ACC112 (cell line): Measurements from ENCODE around the gene MYO10.
"Not testable (repeated sequence)": the region's sequence is repeated elsewhere in the genome, so short reads cannot be mapped to it uniquely, and the experiment has no call there.

Experiments used
- H2AFZ ChIP-seq: fragments of 200-600 bp; sonication (generic); one replicate; pipeline ENCODE4 v1.6.0; 2017; ENCODE audit warnings: antibody characterized with exemption, low read length; ENCODE audit not compliant: unreplicated experiment
- H3K27ac ChIP-seq: fragments of 200-600 bp; sonication (generic); 2 replicates; pipeline ENCODE4 v1.5.1; 2014; ENCODE audit warnings: low read depth, mild to moderate bottlenecking, antibody characterized with exemption, low read length, moderate library complexity
- H3K27me3 ChIP-seq: fragments of 200-600 bp; sonication (generic); 2 replicates; pipeline ENCODE4 v1.6.1; 2014; ENCODE audit warnings: mild to moderate bottlenecking, antibody characterized with exemption, low read length, moderate library complexity, mixed read lengths; ENCODE audit not compliant: insufficient read depth
- H3K36me3 ChIP-seq: fragments of 200-600 bp; sonication (generic); 2 replicates; pipeline ENCODE4 v1.6.1; 2016; ENCODE audit warnings: mild to moderate bottlenecking, antibody characterized with exemption, low read length, moderate library complexity, mixed read lengths; ENCODE audit not compliant: insufficient read depth
- H3K4me1 ChIP-seq: fragments of 200-600 bp; sonication (generic); one replicate; pipeline ENCODE4 v1.6.1; 2016; ENCODE audit warnings: low read length, mixed read lengths; ENCODE audit not compliant: insufficient read depth, unreplicated experiment, control insufficient read depth
- H3K4me3 ChIP-seq: fragments of 200-600 bp; sonication (generic); 2 replicates; pipeline ENCODE4 v1.5.1; 2014; ENCODE audit warnings: mild to moderate bottlenecking, low read depth, low read length
- H3K79me2 ChIP-seq: fragments of 200-600 bp; sonication (generic); one replicate; pipeline ENCODE4 v1.6.0; 2016; ENCODE audit warnings: low read length; ENCODE audit not compliant: control insufficient read depth, unreplicated experiment, insufficient read depth

The MYO10 gene

DNA sequence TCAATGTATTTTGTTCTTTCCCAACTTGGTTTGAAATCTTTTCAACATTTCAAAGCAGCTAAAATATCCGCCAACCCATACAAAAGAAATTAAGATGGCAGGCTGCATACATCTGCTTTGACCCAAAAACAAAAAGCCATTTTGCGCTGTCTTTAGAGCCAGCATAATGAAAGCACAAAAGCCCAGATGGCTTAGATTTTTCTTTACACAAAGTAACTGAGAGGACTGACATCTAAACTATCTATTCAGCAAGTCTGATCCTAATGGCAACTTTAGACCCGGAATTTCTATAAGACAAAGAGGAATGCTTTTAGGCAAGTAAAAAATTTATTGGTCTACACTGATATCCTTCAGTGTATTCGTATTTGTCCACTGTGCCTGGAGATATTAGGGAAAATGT lies 86.3 kb downstream of the MYO10 start:
- Histone ChIP-seq H3K27ac (no peak overlapping the region), H3K4me1 (peaks cover 4% of the 10 kb centered on the region), H3K4me3 (no peak overlapping the region), H3K36me3 (no peaks in the 10 kb centered on the region), H3K27me3 (no peaks in the 10 kb centered on the region), H2AFZ (no peak overlapping the region), H3K79me2 (peaks cover 61% of the 10 kb centered on the region)

DNA sequence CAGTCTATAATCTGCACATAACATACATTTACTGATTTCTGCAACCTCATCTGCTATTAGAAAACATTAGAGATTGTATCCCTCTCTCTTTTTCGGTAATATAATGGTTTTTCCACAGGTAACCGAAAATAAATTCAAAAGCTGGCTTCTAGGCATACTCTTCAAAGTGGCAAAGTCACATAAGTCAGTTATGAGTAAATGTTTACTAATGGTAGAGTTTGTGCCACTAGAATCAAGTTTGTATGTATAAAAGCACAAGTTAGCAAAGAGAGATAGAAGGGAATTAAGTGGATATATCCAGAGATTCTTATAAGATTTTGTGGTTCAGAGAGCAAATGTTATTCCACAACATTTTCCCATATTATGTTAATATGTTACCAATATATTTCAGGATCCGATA lies 86.9 kb downstream of the MYO10 start:
- Histone ChIP-seq H2AFZ (no peak overlapping the region), H3K27me3 (no peaks in the 10 kb centered on the region), H3K4me1 (peaks cover 4% of the 10 kb centered on the region), H3K27ac (no peak overlapping the region), H3K36me3 (no peaks in the 10 kb centered on the region), H3K79me2 (peaks cover 66% of the 10 kb centered on the region), H3K4me3 (no peak overlapping the region)

DNA sequence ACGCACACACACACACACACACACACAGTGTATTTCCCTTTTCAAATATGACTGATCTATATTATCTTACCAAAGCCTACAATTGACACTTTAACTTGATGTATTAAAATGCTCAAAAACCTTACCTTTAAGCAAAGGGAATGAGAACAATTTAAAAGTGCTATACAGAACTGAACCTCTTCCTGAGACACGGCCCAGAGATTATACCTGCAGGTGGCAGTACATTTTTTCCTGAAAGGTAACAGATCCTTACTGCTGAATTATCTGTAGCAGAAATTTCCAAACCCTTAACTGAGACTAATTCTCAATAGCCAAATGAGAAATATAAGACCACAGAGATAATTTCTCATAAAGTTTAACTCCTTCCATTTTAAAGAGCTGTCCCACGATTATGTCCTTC lies 91.1 kb downstream of the MYO10 start:
- Histone ChIP-seq H3K79me2 (peaks cover 75% of the 10 kb centered on the region), H3K4me3 (no peak overlapping the region), H3K27me3 (no peaks in the 10 kb centered on the region), H3K36me3 (no peaks in the 10 kb centered on the region), H3K4me1 (peaks cover 9% of the 10 kb centered on the region), H3K27ac (no peak overlapping the region), H2AFZ (no peak overlapping the region)

DNA sequence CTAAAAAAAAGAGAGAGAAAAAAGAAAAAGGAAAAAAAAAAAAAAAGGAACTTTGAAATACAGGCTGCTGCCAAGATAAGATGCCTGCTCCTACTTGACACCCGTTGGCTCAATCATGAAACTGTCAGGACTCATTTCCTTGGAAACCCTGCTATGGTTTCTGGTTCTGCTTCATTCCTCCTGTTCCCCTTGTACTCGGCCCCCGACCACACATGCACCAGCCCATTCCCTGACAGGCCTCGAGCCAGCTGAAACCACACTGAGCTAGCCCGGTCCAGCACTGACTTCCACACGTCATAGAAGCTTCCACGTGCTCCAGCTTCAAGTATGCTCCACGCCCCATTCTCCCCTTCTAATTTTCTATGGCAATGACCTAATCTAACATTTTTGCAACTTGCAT lies 93.2 kb downstream of the MYO10 start:
- peaks cover 9% of the 10 kb centered on the region for H3K4me1 ChIP-seq
- no peaks in the 10 kb centered on the region for H3K36me3 ChIP-seq
- peaks cover 74% of the 10 kb centered on the region for H3K79me2 ChIP-seq
- no peak overlapping the region for H3K4me3 ChIP-seq
- H3K27ac ChIP-seq, result no peak overlapping the region
- no peaks in the 10 kb centered on the region for H3K27me3 ChIP-seq
- H2AFZ ChIP-seq, result no peak overlapping the region

DNA sequence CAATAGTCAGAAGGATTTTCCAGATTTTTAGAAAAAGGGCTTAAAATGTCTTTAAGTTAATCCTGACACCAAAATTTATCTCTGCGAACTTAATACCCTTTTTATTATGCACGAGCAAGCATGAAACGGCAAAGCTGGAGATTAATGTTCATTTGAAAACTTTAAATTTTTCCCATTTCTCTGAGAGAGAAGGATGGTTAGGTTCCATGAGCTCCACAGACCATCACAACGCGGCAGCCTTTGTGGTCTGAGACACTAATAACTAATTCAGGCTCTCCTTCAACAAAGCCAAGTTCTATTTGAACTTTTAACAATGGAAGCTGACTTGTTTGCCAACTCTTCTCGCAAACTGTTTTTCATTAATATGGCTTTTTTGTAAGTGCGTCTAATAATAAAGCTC lies 94.7 kb downstream of the MYO10 start:
- H2AFZ ChIP-seq, result no peak overlapping the region
- H3K36me3 ChIP-seq, result no peaks in the 10 kb centered on the region
- H3K4me1 ChIP-seq, result peaks cover 9% of the 10 kb centered on the region
- H3K4me3 ChIP-seq, result no peak overlapping the region
- peaks cover 79% of the 10 kb centered on the region for H3K79me2 ChIP-seq
- H3K27me3 ChIP-seq, result no peaks in the 10 kb centered on the region
- H3K27ac ChIP-seq, result no peak overlapping the region

DNA sequence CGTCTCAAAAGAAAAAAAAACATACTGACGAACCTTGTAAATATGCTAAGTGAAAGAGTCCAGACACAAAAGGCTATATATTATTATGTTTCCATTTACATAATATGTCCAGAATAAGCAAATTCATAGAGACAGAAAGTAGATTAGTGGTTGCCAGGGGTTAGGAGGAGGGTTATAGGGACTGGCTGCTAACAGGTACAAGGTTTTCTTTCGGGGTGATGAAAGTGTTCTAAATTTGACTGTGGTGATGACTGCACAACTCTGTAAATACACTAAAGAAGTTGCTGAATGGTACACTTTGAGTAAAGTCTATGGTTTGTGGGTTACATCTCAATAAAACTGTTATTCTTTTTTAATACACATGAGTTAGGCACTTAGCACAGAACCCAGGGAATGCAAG lies 98.8 kb downstream of the MYO10 start:
- Histone ChIP-seq H3K36me3 (no peaks in the 10 kb centered on the region), H3K4me1 (peaks cover 14% of the 10 kb centered on the region), H3K27ac (no peak overlapping the region), H3K79me2 (peaks cover 83% of the 10 kb centered on the region), H3K27me3 (no peaks in the 10 kb centered on the region), H3K4me3 (no peak overlapping the region), H2AFZ (no peak overlapping the region)

DNA sequence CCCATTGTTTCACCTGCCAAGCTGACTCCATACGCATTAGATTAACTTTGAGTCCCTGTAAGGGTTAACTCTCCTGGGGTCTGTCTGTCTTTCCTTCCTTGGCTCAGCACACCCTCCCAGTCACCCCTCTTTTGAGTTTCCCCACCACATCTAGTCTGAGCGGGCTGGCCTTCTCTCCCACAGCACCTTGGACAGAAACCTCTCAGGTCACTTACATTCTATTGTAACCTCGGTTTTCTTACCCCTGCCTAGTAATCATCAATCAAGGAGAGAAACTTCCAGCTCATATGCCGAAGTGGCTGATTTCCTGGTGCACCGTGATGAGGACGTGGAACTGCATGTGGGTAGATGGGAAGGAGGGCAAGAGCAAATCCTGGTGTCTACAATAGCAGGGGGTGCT lies 102.1 kb downstream of the MYO10 start:
- Histone ChIP-seq H3K79me2 (peaks cover 83% of the 10 kb centered on the region), H3K4me1 (peaks cover 5% of the 10 kb centered on the region), H3K36me3 (no peaks in the 10 kb centered on the region), H3K27ac (no peak overlapping the region), H2AFZ (no peak overlapping the region), H3K4me3 (no peak overlapping the region), H3K27me3 (no peaks in the 10 kb centered on the region)

DNA sequence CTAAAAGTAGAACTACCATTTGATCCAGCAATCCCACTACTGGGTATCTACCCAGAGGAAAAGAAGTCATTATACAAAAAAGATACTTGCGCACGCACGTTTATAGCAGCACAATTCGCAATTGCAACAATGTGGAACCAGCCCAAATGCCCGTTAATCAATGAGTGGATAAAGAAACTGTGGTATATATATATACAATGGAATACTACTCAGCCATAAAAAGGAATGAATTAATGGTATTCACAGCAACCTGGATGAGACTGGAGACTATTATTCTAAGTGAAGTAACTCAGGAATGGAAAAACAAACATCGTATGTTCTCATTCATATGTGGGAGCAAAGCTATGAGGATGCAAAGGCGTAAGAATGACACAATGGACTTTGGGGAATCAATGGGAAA lies 104.8 kb downstream of the MYO10 start:
- H3K4me3 ChIP-seq, H2AFZ ChIP-seq, H3K36me3 ChIP-seq, H3K27me3 ChIP-seq, H3K4me1 ChIP-seq, H3K27ac ChIP-seq: not testable (repeated sequence)
- peaks cover 88% of the 10 kb centered on the region for H3K79me2 ChIP-seq

DNA sequence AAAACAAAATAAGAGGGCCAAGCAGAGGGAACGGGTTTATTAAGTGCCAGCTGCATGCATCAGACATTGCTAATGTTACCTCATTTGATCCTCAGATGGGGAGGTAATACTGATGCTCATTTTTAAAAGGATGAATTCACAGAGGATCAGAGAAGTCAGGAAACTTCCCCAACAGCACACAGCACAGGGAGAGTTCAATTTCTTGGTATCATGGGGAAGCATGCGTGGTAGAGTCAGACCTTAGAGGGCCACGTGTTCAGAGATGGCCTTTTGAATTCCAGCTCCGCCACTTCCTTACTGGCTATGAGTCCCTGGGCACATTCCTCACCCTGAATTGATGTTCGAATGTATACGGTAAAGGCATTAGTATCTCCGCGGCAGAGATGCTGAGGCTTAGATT lies 108.3 kb downstream of the MYO10 start:
- H3K79me2 ChIP-seq, result peaks cover 85% of the 10 kb centered on the region
- no peak overlapping the region for H2AFZ ChIP-seq
- no peaks in the 10 kb centered on the region for H3K27me3 ChIP-seq
- no peaks in the 10 kb centered on the region for H3K36me3 ChIP-seq
- no peak overlapping the region for H3K27ac ChIP-seq
- H3K4me3 ChIP-seq, result no peak overlapping the region
- H3K4me1 ChIP-seq, result no peaks in the 10 kb centered on the region

DNA sequence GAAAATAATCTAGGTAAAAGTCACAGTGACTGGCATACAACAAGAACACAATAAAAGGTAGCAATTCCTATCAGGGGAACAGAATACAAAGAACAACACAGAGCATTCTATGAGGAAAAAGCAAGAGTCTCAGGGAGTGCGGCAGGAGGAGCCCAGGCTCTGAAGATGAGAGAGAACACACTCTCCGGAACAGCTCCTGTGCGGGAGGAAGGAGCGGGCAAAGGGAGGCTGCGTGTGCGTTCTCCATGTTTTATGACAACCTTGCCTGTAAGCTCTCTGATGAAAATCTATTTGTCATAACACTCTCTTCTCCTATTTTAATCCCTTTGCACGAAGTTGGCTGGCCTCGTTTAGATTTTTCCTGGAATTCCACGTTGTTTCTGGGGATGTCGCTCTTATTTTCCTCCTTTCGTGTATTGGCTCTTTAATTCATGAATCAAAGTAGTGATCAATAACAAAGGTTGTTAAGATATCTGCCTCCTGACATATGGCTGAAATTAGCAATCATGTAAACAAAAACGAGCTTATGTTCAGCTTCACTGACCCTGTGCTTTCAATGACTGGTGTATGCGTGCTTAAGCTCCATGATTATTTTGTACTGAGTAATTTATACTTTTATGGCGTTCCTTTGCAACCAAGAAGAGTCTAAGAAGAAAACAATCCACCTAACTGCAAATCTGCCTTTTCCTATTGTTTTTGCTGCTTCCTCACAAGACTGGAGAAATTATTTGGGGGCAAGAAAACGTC lies 109.5 kb downstream of the MYO10 start:
- H2AFZ ChIP-seq, result no peak overlapping the region
- no peaks in the 10 kb centered on the region for H3K27me3 ChIP-seq
- peaks cover 82% of the 10 kb centered on the region for H3K79me2 ChIP-seq
- no peak overlapping the region for H3K4me3 ChIP-seq
- no peaks in the 10 kb centered on the region for H3K36me3 ChIP-seq
- no peak overlapping the region for H3K27ac ChIP-seq
- no peaks in the 10 kb centered on the region for H3K4me1 ChIP-seq

DNA sequence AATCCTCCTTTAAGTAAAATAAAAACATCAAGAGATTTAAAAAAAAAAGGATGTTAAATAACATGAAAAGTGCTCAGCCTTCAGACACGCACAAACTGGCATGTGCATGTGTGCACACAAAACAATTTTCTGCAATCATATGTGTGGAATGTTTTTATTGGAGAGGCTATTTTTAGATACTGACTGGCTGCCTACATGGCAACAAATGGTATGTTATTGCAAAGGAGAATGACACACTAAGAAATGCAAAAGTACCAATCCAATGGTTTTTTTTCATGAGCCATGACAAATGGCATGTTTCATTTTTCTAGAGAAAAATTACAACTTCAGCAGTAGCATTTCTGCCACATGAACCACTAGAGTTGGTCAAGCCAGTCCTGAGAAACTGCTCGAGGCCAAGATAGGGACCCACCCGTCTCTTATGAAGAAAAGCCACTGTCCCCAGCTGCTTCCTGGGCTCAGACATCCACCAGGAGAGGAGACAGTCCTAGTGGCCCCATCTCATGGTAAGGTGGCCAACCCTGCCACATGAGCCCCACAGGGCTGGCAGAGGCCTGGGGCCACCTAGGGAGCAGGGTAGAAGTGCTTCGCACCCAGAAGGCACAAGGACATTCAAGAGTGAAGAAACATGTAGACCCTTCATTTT lies 116.4 kb downstream of the MYO10 start:
- no peak overlapping the region for H2AFZ ChIP-seq
- H3K4me1 ChIP-seq, result peaks cover 18% of the 10 kb centered on the region
- H3K36me3 ChIP-seq, result no peaks in the 10 kb centered on the region
- H3K4me3 ChIP-seq, result no peak overlapping the region; the same call in 1 of the 2 replicates
- H3K27ac ChIP-seq, result peak overlapping the region; percentile 82
- peaks cover 62% of the 10 kb centered on the region for H3K79me2 ChIP-seq
- no peaks in the 10 kb centered on the region for H3K27me3 ChIP-seq
